Non-pigmented ciliary epithelial cell (primary cell): ENCODE measurements around the gene APOBEC3F.
"Not testable (repeated sequence)": the region's sequence is repeated elsewhere in the genome, so short reads cannot be mapped to it uniquely, and the experiment has no call there.

ENCODE experiments used
- DNase-seq: peaks from one replicate; pipeline ENCODE4 v3.0.0-alpha.2; 2010; ENCODE audit warnings: low read depth

The APOBEC3F gene

GRCh38 chr22:39073981-39074380, 33.3 kb downstream of the APOBEC3F start:
- DNase-seq: no peak

DNA sequence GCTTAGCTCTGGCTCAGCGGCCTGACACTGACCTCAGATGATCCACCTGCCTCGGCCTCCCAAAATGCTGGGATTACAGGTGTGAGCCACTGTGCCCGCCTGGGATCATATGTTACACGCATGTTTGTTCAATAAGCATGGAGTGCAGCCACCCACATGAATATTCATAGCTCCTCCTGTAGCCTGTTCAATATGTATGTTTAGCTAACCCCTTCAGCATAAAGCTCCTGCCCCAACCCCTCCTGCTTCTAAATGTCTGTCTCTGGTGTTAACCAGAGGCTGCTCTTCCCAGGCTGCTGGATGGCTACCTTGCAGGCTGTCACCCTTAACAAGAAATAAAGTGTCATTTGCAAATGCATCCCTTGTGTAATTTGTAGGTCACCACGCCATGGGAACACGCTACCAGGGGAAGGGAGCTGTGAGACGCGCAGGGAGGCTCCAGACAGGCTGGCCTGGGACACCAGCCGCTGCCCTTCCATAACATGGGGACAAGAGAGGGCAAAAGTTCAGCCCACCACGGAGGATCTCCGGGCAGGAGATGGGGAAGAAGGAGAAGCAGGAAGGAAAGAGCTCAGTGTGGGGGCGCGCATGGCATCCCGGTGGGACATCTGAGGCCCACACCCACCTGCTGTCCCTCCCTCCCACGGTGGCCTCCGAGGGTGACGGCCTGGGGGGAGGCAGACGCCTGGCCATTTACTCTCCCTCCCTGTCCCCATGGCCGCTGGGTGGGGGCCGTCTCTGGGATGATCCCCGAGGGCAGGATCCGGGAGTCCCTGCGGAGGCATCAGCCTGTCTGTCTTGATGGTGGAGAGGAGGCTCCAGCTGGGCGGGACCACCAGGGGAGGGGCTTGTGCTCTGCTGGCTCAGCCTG, 35.7 kb downstream of the APOBEC3F start:
- not testable (repeated sequence) for DNase-seq

DNA sequence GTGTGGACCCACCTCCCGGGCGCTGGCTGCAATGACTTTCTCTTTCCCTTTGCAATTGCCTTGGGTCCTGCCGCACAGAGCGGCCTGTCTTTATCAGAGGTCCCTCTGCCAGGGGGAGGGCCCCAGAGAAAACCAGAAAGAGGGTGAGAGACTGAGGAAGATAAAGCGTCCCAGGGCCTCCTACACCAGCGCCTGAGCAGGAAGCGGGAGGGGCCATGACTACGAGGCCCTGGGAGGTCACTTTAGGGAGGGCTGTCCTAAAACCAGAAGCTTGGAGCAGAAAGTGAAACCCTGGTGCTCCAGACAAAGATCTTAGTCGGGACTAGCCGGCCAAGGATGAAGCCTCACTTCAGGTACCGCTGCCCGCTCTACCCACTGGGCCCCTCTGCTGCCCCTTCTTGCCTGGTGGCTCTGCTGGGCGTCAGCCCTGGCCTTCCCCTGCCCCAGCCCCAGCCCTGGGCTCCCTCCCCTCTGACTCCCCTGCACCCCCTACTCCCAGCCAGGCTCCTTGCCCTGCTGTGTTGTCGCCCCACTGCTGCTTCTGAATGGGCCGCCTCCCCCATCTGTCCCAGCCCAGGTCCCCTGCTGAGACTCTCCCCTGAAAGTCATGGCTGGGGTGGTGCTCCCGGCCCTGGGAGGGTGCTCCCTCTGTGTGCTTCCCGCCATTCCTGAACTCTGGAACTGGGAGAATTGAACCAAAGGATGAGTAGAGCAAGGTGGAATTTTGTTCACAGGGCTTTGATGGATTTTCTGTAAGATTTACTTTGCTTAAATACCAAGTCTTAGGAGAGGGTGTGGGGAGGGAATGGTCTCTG, 36.6 kb downstream of the APOBEC3F start, which contains the start of gene APOBEC3G:
Gene APOBEC3G, plus strand, starts transcription at position 250 of the 815 bp plus-strand sequence. Its CDS starts 87 bp downstream, at position 337.
- not testable (repeated sequence) for DNase-seq

DNA sequence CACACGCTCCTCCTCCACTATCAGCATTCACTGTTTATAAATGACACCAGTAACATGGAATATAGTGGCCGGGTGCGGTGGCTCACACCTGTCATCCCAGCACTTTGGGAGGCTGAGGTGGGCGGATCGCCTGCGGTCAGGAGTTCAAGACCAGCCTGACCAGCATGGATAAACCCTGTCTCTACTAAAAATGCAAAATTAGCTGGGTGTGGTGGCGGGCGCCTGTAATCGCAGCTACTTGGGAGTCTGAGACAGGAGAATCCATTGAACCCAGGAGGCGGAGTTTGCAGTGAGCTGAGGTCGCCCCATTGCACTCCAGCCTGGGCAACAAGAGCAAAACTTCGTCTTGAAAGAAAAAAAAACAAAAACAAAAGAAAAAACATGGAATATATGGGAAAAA, 37.2 kb downstream of the APOBEC3F start:
- not testable (repeated sequence) for DNase-seq

GRCh38 chr22:39078329-39078728, 37.7 kb downstream of the APOBEC3F start:
- no peak for DNase-seq

- DNase-seq: not testable (repeated sequence)
Measured at GRCh38 chr22:39079054-39079637, 38.5 kb downstream of the APOBEC3F start.

DNA sequence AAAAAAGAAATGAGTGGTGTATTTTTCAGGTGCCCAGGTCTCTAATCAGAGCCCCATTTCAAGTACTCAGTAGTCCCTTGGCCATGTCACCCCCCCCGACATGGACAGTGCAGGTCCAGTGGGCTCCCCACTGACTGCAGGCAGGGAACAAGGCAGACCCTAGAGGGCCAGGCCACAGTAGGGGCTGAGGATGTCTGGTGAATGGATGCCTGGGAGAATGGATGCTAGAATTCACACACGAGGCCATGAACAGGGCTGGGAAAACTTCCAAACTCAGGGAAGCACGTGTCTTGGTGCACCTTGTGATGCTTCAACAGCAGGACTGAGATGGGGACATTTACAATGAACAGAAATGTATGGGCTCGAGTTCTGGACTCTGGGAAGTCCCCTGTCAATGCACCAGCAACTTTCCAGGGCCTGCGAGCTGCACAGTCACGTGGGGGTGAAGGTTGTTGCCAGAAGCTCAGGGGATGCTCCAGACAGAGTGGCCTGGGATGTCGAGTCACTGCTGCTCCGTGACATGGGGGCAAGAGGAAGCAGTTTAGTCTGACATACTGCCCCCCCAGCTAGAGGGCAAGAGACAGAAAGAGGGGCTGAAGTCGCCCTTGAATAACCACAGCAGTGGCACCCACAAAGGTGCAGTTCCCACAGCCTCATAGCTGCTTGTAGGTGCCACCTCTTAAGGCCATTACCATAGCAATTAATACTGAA, 39.5 kb downstream of the APOBEC3F start:
- no peak for DNase-seq

DNA sequence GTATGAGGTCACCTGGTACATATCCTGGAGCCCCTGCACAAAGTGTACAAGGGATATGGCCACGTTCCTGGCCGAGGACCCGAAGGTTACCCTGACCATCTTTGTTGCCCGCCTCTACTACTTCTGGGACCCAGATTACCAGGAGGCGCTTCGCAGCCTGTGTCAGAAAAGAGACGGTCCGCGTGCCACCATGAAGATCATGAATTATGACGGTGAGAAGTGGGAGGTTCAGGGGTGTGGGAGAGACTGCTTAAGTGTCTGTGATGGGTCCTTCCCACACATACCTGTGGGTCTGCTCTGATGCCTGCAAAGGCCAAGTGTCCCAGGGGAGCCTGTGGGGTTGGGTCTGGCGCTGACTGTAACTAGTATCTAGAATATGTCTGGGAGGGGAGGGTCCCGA, 40.4 kb downstream of the APOBEC3F start:
- DNase-seq: no peak

DNA sequence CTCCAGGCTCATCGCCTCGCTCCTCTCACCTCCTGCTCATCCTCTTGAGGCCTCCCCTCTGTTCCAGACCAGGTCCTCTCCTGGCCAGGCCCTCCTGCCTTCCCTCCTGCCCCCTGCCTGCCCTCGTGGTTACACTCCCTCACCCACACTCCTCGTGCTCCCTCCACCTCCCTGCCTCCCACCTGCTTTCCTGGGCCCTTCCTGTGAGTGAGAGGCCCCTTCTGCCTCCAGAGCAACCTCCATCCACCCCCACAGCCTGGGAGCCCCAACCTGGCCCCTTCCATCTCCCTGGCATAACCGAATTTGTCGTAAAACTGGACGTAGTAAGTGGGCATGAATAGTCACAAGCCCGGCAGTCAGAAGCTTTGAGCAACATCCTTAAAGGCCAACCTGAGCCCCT, 40.9 kb downstream of the APOBEC3F start:
- no peak for DNase-seq

DNA sequence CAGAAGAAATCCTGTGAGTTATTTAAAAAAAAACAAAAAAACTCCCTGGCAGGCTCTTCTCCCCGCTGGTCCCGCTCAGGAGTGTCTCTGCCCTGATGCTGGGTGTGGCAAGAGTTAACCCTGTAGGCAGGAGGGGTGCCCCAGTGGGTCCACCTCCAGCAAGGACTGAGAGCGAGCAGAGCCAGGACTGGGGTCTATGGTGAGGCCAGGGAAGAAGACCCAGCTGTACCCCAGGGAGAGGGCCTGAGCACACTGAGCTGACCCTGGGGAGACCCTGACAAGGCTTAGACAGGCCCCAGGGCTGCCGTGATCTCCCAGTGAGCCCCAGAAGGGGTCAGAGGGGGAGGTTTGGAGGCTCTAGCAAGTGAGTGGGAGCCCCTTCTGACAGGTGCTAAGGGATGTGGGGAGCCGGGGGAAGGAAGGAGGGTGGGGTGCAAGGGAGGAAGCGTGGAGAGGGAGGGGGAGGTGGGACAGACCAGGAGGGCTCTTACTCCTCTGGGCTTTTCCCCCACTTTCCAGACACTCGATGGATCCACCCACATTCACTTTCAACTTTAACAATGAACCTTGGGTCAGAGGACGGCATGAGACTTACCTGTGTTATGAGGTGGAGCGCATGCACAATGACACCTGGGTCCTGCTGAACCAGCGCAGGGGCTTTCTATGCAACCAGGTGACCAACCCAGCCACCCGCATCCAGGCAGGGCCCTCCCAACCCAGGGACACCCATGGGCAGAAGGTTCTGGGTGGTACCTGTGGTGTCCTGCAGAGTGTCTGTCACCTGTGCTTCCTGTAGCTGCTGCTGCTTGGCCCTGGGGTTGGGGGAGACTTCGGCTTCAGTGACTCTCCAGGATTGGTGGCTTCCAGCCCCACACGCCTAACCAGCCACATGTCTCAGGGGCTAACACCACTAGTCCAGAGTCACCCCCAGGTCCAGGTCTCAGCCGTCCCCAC, 42.8 kb downstream of the APOBEC3F start:
- DNase-seq: no peak

- no peak for DNase-seq
Measured at GRCh38 chr22:39084666-39085065, 44.0 kb downstream of the APOBEC3F start.

DNA sequence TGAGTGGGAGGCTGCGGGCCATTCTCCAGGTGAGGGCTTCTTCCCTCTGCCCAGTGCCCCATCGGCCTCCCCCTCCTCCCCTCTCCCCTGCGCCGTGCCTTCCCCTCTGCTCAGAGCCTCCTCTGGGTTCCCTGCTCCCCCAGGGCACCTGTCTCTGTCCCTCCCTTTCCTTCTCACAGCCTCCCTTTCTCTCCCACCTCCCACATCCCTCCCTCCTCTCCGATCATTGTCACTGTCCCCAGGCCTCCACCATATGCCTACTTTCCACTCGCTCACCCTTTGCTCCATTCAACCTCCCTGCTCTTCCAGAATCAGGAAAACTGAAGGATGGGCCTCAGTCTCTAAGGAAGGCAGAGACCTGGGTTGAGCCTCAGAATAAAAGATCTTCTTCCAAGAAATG, 46.4 kb downstream of the APOBEC3F start:
- no peak for DNase-seq

- no peak for DNase-seq
Measured at GRCh38 chr22:39087881-39088684, 47.4 kb downstream of the APOBEC3F start.

DNA sequence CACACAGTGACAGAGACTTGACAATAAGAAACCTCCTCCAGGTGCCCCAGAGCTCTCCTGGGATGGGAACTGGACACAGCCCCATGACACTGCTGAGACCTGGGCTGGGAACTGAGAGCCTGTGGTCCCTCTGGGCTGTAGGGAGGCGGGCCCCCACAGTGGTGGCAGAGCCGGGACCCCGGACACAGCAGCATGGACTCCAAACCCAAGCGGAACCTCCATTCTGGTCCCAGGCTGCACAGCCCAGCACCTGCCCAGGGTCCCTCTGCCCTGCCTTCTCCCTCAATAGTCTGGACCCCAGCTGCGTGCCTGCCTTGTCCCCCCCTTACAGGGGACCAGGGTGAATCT, 48.0 kb downstream of the APOBEC3F start:
- DNase-seq: no peak

- DNase-seq: no peak
Measured at GRCh38 chr22:39089928-39090327, 49.3 kb downstream of the APOBEC3F start.

DNA sequence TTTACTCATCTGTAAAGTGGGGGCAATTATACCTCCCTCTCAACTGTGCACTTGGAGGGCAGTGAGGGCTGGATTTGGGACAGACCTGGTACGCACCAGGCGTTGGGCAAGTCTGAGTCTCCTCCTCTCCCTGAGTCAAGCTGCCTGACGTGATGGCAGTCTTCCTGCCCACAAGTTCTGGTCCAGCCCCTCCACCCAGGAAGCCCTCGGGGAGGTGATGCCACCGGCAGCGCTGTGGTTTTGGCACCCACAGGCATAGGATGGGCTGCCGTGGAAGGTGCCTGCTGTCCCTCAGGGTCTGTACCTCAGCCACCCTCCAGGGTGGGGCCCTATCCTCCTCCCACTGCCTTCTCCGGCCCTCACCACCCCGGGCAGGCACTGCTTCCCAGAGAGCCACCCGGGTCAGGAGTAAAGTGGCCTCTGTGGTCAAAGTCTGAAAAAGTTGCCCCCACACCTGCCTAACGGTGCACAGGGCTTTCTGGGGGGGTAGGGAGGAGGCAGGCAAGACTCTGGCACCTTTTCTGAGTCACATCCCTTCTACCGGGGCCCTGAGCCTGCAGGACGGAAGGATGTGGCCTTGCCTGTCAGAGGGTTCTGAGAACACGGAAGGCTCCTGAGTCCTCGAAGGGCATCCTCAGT, 49.9 kb downstream of the APOBEC3F start:
- no peak for DNase-seq

DNA sequence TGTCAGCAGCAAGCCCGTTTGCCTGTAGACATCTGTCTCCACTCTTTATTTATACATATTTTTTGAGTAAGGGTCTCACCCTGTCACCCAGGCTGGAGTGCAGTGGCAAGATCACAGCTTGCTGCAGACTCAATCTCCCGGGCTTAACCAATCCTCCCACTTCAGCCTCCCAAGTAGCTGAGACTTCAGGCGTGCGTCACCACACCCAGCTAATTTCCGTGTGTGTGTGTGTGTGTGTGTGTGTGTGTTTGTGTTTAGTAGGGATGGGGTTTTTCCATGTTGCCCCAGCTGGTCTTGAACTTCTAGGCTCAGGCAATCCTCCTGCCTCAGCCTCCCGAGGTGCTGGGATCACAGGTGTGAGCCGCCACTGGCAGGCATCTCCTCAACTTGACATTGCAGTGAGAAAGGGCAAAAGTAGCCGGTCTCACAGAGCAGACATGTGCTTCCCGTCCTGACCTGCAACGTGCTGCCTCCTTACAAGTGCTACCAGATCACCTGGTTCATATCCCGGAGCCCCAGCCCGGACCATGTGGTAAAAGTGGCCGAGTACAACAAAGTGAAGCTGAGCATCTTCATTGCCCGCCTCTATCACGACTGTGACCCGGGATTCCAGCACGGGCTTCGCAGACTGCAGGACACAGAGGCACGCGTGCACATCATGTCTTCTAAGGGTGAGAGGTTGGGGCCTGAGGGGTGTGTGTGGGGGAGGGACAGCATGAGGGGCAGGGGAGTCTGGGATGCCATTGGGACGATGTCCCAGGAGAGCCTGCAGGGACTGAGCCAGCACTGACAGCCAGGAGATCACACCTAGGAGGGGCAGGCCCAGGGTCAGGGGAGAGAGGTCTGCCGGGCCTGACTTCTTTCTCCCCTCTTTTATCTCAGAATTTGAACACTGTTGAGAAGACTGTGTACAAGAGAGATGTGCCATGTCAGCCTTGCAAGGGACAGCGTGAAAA, 50.7 kb downstream of the APOBEC3F start:
- no peak for DNase-seq

GRCh38 chr22:39092111-39092862, 51.6 kb downstream of the APOBEC3F start:
- DNase-seq: no peak
